Transverse colon (tissue), 4 donors: ENCODE measurements around the gene RBM5. TPM values are rescaled to one million over a fixed set of nuclear protein-coding genes. Genes with fewer than 3 reads are reported as not detected.

Experiments used
- DNase-seq: peaks from one replicate; pipeline ENCODE4 v3.0.0-alpha.2; 2019
- H3K27ac ChIP-seq, 4 donors: fragments of 200-600 bp; sonication (generic); 2 replicates each; pipeline ENCODE4 v1.5.1; 2016 to 2018; ENCODE audit warnings: inconsistent platforms in 4 of 4
- H3K27me3 ChIP-seq: fragments of 200-600 bp; sonication (generic); 2 replicates; pipeline ENCODE4 v1.5.1; 2017; ENCODE audit warnings: inconsistent platforms
- H3K36me3 ChIP-seq, 4 donors: fragments of 200-600 bp; sonication (generic); 2 replicates each; pipeline ENCODE4 v1.5.1; 2017 to 2019; ENCODE audit warnings: inconsistent platforms in 4 of 4
- H3K4me1 ChIP-seq, 4 donors: fragments of 200-600 bp; sonication (generic); 2 replicates each; pipeline ENCODE4 v1.5.1; 2017 to 2020; ENCODE audit warnings: inconsistent platforms in 4 of 4
- H3K4me3 ChIP-seq, 4 donors: fragments of 200-600 bp; sonication (generic); 1 replicate in 1 of 4; 2 replicates in 3 of 4; pipeline versions ENCODE4 v1.5.1 to v1.6.1; 2017 to 2019; ENCODE audit warnings: inconsistent platforms in 4 of 4
- H3K9me3 ChIP-seq, 2 donors: fragments of 200-600 bp; sonication (generic); 2 replicates each; pipeline ENCODE4 v1.5.1; 2017 to 2019; ENCODE audit warnings: inconsistent platforms in 2 of 2
- EP300 ChIP-seq: sonication (generic); formaldehyde crosslinking; IDR thresholded peaks from one replicate; pipeline ENCODE4 v1.6.1; 2017; ENCODE audit warnings: antibody characterized with exemption, low read depth
- POLR2A ChIP-seq: fragments of 450-650 bp; IDR thresholded peaks from one replicate; pipeline ENCODE4 v1.6.1; 2016; ENCODE audit warnings: antibody characterized with exemption, mild to moderate bottlenecking, moderate library complexity
- POLR2AphosphoS5 ChIP-seq, 3 donors: sonication (generic); formaldehyde crosslinking; IDR thresholded peaks; one replicate each; pipeline ENCODE4 v1.6.1; 2016; ENCODE audit warnings: antibody characterized with exemption in 3 of 3
- WGBS, 2 donors: methylation state at CpG; one replicate each; pipeline ENCODE4 v1.1.5; 2018; ENCODE audit warnings: low coverage in 1 of 2; 5-methylcytosine and 5-hydroxymethylcytosine counted together
- in situ Hi-C, 4 donors: fragments of 200-750 bp; cut with MboI; loops; one replicate each; pipeline versions ENCODE4 v1.15.0 to v1.15.1; 2017; ENCODE audit warnings: low sequenced_read_pairs in 3 of 4, low pct_ligation_motif_present in 1 of 4, low pct_unique_long_range_greater_than_20kb in 1 of 4
- intact Hi-C: fragments of 100-400 bp; cut with DNase I; formaldehyde crosslinking; loops from one replicate; pipeline ENCODE4 v1.15.1; 2023; ENCODE audit warnings: low total_unique reads
- total RNA-seq, 4 donors: library from RNA; depleted of rRNA; stranded (reverse); fragments of >200 nt; gene quantifications; one replicate each; pipeline ENCODE4 v1.1.0, GENCODE V29; 2016
- TF ChIP-seq, protein P1 (sequence below), 5 experiments: fragments of 200-600 bp in 3 of 5; fragments of 450-650 bp in 2 of 5; sonication (generic) in 3 of 5; IDR thresholded peaks; 1 replicate in 2 of 5; 2 replicates in 3 of 5; pipeline ENCODE4 v1.5.1; 2016 to 2017; ENCODE audit warnings: antibody characterized with exemption in 5 of 5, inconsistent platforms in 3 of 5, mild to moderate bottlenecking in 2 of 5, moderate library complexity in 1 of 5

The RBM5 gene
- total RNA-seq, 4 donors from 2014 or later, result 238 to 391 (median 304) TPM

DNA sequence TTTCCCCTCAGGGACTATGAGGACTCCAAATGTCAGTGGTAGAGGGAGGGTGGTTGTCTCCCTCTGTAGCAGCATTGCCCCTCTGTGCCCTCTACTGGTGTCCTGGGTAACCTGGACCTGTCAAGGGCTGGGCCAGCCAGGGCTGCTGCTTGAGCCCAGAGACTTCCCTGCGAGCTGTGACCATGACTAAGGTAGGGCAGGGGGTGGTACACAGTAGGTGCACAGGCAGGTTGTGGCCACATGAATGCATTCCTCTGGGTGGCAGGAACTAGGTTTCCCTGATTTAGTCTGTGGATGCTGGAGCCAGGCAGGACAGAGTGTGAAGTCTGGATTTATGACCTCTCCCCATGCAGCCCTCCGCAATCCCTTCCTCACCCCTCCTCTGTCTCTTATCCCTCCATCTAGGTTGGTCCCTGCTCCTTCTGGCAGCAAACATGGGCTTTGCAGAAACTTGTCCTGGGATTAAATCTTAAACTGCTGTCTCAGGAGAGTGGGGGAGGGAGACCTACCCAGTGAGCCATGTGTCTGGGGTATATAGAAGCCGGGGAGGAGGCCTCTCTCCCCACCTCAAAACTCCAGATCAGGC, 57.7 kb downstream of the RBM5 start:
- Histone ChIP-seq H3K27ac (no peak overlapping the region), H3K9me3 (no peaks in the 10 kb centered on the region), H3K36me3 (no peaks in the 10 kb centered on the region), H3K4me1 (peaks cover 0 to 8% (median 0%) of the 10 kb centered on the region in 4 donors), H3K4me3 (no peak overlapping the region), H3K27me3 (no peaks in the 10 kb centered on the region)
- TF ChIP-seq POLR2A (no peak), POLR2AphosphoS5 (IDR thresholded peaks at IDR 0.05) (no peak), EP300 (no peak)
- TF ChIP-seq, protein P1, sequence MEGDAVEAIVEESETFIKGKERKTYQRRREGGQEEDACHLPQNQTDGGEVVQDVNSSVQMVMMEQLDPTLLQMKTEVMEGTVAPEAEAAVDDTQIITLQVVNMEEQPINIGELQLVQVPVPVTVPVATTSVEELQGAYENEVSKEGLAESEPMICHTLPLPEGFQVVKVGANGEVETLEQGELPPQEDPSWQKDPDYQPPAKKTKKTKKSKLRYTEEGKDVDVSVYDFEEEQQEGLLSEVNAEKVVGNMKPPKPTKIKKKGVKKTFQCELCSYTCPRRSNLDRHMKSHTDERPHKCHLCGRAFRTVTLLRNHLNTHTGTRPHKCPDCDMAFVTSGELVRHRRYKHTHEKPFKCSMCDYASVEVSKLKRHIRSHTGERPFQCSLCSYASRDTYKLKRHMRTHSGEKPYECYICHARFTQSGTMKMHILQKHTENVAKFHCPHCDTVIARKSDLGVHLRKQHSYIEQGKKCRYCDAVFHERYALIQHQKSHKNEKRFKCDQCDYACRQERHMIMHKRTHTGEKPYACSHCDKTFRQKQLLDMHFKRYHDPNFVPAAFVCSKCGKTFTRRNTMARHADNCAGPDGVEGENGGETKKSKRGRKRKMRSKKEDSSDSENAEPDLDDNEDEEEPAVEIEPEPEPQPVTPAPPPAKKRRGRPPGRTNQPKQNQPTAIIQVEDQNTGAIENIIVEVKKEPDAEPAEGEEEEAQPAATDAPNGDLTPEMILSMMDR (IDR thresholded peaks at IDR 0.05), result no peak
- no peak for DNase-seq
- intact Hi-C loops (no loop called here), in situ Hi-C loops (no loop called here)
- WGBS, 2 donors, result 80% methylated on average over 3 of the region's 3 CpGs; no CpG with 5 or more reads in 1 of the 2 donors

DNA sequence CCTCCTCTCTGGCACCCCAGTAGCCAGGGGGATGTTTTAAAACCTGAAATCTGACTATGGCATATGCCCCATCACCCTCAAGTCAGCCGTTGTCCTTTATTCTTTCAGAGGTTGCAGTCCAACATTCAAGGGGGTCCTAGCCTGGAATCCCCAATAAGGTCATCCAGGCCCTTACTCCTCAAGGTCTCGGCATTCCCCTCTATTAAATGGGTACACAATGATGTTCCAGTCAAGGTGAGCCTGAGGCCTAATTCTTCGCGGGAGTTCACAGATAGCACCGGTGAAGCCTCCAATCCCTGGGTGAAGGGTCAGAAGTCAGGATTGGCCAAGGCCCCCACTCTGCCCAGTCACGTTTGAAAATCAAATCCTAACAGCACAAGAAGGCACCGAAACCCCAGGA, 58.3 kb downstream of the RBM5 start:
- Histone ChIP-seq H3K27ac (no peak overlapping the region), H3K4me1 (peaks cover 0 to 8% (median 0%) of the 10 kb centered on the region in 4 donors), H3K36me3 (no peaks in the 10 kb centered on the region), H3K4me3 (no peak overlapping the region), H3K9me3 (no peaks in the 10 kb centered on the region), H3K27me3 (no peaks in the 10 kb centered on the region)
- no peak for DNase-seq
- intact Hi-C loops, result no loop called here
- WGBS, 2 donors, result 91% methylated on average over 7 of the region's 7 CpGs; no CpG with 5 or more reads in 1 of the 2 donors
- TF ChIP-seq, protein P1 (IDR thresholded peaks at IDR 0.05), result no peak
- TF ChIP-seq EP300 (no peak), POLR2AphosphoS5 (IDR thresholded peaks at IDR 0.05) (no peak), POLR2A (no peak)
- in situ Hi-C loops, result no loop called here

DNA sequence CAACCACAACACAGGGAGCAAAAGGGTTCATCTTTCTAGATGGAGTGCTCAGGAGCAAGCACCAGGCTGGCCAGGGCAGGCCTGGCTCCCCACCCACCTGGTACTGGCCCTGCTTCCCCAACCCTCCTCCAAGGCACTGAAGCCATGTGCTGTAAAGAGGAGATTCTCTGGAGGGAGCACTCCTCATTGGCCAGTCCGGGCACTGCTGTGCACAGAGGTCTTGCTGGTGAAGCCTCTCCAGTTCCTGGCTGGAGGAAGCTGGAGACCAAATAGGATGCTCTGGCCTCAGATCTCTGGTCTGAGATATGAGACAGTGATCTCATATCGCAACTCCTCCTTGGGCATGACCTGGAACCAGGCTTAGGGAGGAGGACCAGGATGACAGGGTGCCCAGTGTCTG, 58.7 kb downstream of the RBM5 start:
- no peak for TF ChIP-seq POLR2AphosphoS5 (IDR thresholded peaks at IDR 0.05)
- TF ChIP-seq EP300, result no peak
- no peak for TF ChIP-seq POLR2A
- TF ChIP-seq, protein P1 (IDR thresholded peaks at IDR 0.05), result no peak
- in situ Hi-C loops, result no loop called here
- no peak for DNase-seq
- no peak overlapping the region for H3K4me3 ChIP-seq
- intact Hi-C loops, result no loop called here
- no peaks in the 10 kb centered on the region for H3K27me3 ChIP-seq
- peaks cover 0 to 8% (median 0%) of the 10 kb centered on the region in 4 donors for H3K4me1 ChIP-seq
- H3K36me3 ChIP-seq, result no peaks in the 10 kb centered on the region
- no peaks in the 10 kb centered on the region for H3K9me3 ChIP-seq
- H3K27ac ChIP-seq, result no peak overlapping the region
- WGBS, 2 donors, result 94% methylated on average over 2 of the region's 2 CpGs; no CpG with 5 or more reads in 1 of the 2 donors

DNA sequence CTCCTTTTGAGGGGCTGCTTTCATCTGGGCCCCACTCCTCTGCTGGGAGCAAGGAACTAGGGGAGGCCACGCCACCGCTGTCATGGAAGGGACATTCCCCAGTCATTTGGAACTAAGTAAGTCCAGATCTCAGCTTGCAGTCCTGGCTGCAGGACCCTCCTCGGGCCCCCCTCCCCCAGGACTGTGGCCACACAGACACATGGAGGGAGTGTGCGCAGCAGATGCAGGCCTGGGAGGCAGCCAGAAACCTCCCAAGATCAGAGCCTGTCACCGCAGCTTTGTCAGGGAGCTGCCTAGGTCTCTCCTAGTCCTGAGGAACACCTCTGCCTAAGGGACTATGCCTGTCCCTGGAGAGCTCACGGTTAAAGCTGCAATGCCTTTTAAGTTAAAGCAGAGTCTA, 59.1 kb downstream of the RBM5 start:
- no peak for DNase-seq
- WGBS, 2 donors, result 62% methylated on average over 6 of the region's 6 CpGs; no CpG with 5 or more reads in 1 of the 2 donors
- Histone ChIP-seq H3K27me3 (no peaks in the 10 kb centered on the region), H3K4me3 (no peak overlapping the region), H3K27ac (no peak overlapping the region), H3K4me1 (peaks cover 0 to 8% (median 0%) of the 10 kb centered on the region in 4 donors), H3K36me3 (no peaks in the 10 kb centered on the region), H3K9me3 (no peaks in the 10 kb centered on the region)
- TF ChIP-seq, protein P1 (IDR thresholded peaks at IDR 0.05), result no peak
- in situ Hi-C loops (no loop called here), intact Hi-C loops (no loop called here)
